ENCODE results near the gene ZNF532. TPM values are rescaled to one million over a fixed set of nuclear protein-coding genes. Genes with fewer than 3 reads are reported as not detected.

The ZNF532 gene
- total RNA-seq, 1 experiment from 2014 or later, result 21.0 TPM

- in situ Hi-C loops (cut with HindIII; ENCODE audit: low pct_unique_long_range_greater_than_20kb, low sequenced_read_pairs), result no loop called here
- no peak for DNase-seq (ENCODE audit: low read depth)
Measured at GRCh38 chr18:58891776-58892175, 27.1 kb downstream of the ZNF532 start.

GRCh38 chr18:58892488-58892887 lies 27.8 kb downstream of the ZNF532 start:
- DNase-seq (ENCODE audit: low read depth), result no peak
- in situ Hi-C loops (cut with HindIII; ENCODE audit: low pct_unique_long_range_greater_than_20kb, low sequenced_read_pairs), result no loop called here

- DNase-seq (ENCODE audit: low read depth), result peak; percentile 19
- in situ Hi-C loops (cut with HindIII; ENCODE audit: low pct_unique_long_range_greater_than_20kb, low sequenced_read_pairs), result no loop called here
Measured at GRCh38 chr18:58893388-58894099, 28.9 kb downstream of the ZNF532 start.

- in situ Hi-C loops (cut with HindIII; ENCODE audit: low pct_unique_long_range_greater_than_20kb, low sequenced_read_pairs), result no loop called here
- DNase-seq (ENCODE audit: low read depth), result no peak
Measured at GRCh38 chr18:58894930-58895329, 30.3 kb downstream of the ZNF532 start.

GRCh38 chr18:58895385-58895784 lies 30.7 kb downstream of the ZNF532 start:
- no peak for DNase-seq (ENCODE audit: low read depth)
- in situ Hi-C loops (cut with HindIII; ENCODE audit: low pct_unique_long_range_greater_than_20kb, low sequenced_read_pairs), result no loop called here

GRCh38 chr18:58896268-58896667 lies 31.6 kb downstream of the ZNF532 start:
- no peak for DNase-seq (ENCODE audit: low read depth)
- in situ Hi-C loops (cut with HindIII; ENCODE audit: low pct_unique_long_range_greater_than_20kb, low sequenced_read_pairs), result no loop called here

- DNase-seq (ENCODE audit: low read depth), result no peak
- in situ Hi-C loops (cut with HindIII; ENCODE audit: low pct_unique_long_range_greater_than_20kb, low sequenced_read_pairs), result no loop called here
Measured at GRCh38 chr18:58896734-58897508, 32.2 kb downstream of the ZNF532 start.

GRCh38 chr18:58898010-58898799 lies 33.5 kb downstream of the ZNF532 start:
- in situ Hi-C loops (cut with HindIII; ENCODE audit: low pct_unique_long_range_greater_than_20kb, low sequenced_read_pairs), result no loop called here

GRCh38 chr18:58900015-58900649 lies 35.5 kb downstream of the ZNF532 start:
- in situ Hi-C loops (cut with HindIII; ENCODE audit: low pct_unique_long_range_greater_than_20kb, low sequenced_read_pairs), result no loop called here
- DNase-seq (ENCODE audit: low read depth), result no peak

More at GRCh38 chr18:58898010-58898799, 33.5 kb downstream of the ZNF532 start:
- DNase-seq (ENCODE audit: low read depth), result no peak

GRCh38 chr18:58901143-58901542 lies 36.5 kb downstream of the ZNF532 start:
- in situ Hi-C loops (cut with HindIII; ENCODE audit: low pct_unique_long_range_greater_than_20kb, low sequenced_read_pairs), result no loop called here
- DNase-seq (ENCODE audit: low read depth), result no peak

GRCh38 chr18:58901783-58902182 lies 37.1 kb downstream of the ZNF532 start:
- in situ Hi-C loops (cut with HindIII; ENCODE audit: low pct_unique_long_range_greater_than_20kb, low sequenced_read_pairs), result no loop called here
- no peak for DNase-seq (ENCODE audit: low read depth)

GRCh38 chr18:58902961-58903360 lies 38.3 kb downstream of the ZNF532 start:
- no peak for DNase-seq (ENCODE audit: low read depth)
- in situ Hi-C loops (cut with HindIII; ENCODE audit: low pct_unique_long_range_greater_than_20kb, low sequenced_read_pairs), result no loop called here

GRCh38 chr18:58903533-58903932 lies 38.9 kb downstream of the ZNF532 start:
- in situ Hi-C loops (cut with HindIII; ENCODE audit: low pct_unique_long_range_greater_than_20kb, low sequenced_read_pairs), result no loop called here
- no peak for DNase-seq (ENCODE audit: low read depth)

- DNase-seq (ENCODE audit: low read depth), result no peak
- in situ Hi-C loops (cut with HindIII; ENCODE audit: low pct_unique_long_range_greater_than_20kb, low sequenced_read_pairs), result no loop called here
Measured at GRCh38 chr18:58905777-58906428, 41.2 kb downstream of the ZNF532 start.

GRCh38 chr18:58908006-58908405 lies 43.3 kb downstream of the ZNF532 start:
- in situ Hi-C loops (cut with HindIII; ENCODE audit: low pct_unique_long_range_greater_than_20kb, low sequenced_read_pairs), result no loop called here

GRCh38 chr18:58909521-58909920 lies 44.8 kb downstream of the ZNF532 start:
- DNase-seq (ENCODE audit: low read depth), result no peak
- in situ Hi-C loops (cut with HindIII; ENCODE audit: low pct_unique_long_range_greater_than_20kb, low sequenced_read_pairs), result no loop called here

More at GRCh38 chr18:58908006-58908405, 43.3 kb downstream of the ZNF532 start:
- DNase-seq (ENCODE audit: low read depth), result no peak

GRCh38 chr18:58911241-58911640 lies 46.6 kb downstream of the ZNF532 start:
- no peak for DNase-seq (ENCODE audit: low read depth)
- in situ Hi-C loops (cut with HindIII; ENCODE audit: low pct_unique_long_range_greater_than_20kb, low sequenced_read_pairs), result no loop called here

- DNase-seq (ENCODE audit: low read depth), result no peak
Measured at GRCh38 chr18:58911766-58912165, 47.1 kb downstream of the ZNF532 start.

More at GRCh38 chr18:58911766-58912165, 47.1 kb downstream of the ZNF532 start:
- in situ Hi-C loops (cut with HindIII; ENCODE audit: low pct_unique_long_range_greater_than_20kb, low sequenced_read_pairs), result no loop called here
